ENCODE results near the gene GALM.
"Not testable (repeated sequence)": the region's sequence is repeated elsewhere in the genome, so short reads cannot be mapped to it uniquely, and the experiment has no call there.

GALM gene

DNA sequence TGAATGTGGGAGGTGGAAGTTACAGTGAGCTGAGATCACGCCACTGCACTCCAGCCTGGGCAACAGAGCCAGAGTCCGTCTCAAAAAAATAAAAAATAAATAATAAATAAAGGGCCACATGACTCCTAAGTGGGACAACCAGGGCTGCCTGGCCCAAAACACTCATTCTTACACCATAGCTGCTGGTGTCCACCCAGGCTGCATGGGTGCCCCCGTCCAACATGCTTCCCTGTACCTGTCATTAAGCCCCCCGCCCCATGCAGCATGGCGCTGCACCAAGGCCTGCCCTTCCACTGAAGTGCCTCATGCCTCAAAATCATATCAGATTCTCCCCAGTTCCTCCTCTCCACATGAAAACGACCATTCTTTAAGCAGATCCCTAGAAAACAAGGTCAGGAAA lies 10.8 kb downstream of the GALM start:
- in situ Hi-C loops (cut with MboI; ENCODE audit: low sequenced_read_pairs) = no loop called here

GRCh38 chr2:38680868-38681267 lies 15.0 kb downstream of the GALM start:
- in situ Hi-C loops (cut with MboI; ENCODE audit: low sequenced_read_pairs) = not testable (repeated sequence)

GRCh38 chr2:38682008-38682575 lies 16.2 kb downstream of the GALM start:
- in situ Hi-C loops (cut with MboI; ENCODE audit: low sequenced_read_pairs) = no loop called here

DNA sequence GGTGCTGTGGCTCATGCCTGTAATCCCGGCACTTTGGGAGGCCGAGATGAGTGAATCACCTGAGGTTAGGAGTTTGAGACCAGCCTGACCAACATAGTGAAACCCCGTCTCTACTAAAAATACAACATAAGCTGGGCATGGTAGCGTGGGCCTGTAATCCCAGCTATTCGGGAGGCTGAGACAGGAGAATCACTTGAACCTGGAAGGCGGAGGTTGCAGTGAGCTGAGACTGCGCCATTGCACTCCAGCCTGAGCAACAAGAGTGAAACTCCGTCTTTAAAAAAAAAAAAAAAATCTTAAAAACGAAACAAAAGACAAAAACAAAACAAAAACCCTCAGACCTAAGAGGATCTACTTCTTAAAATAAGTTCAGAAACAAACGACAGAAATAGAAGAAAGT lies 16.7 kb downstream of the GALM start:
- in situ Hi-C loops (cut with MboI; ENCODE audit: low sequenced_read_pairs) = not testable (repeated sequence)

GRCh38 chr2:38683766-38684165 lies 17.9 kb downstream of the GALM start:
- in situ Hi-C loops (cut with MboI; ENCODE audit: low sequenced_read_pairs) = no loop called here

DNA sequence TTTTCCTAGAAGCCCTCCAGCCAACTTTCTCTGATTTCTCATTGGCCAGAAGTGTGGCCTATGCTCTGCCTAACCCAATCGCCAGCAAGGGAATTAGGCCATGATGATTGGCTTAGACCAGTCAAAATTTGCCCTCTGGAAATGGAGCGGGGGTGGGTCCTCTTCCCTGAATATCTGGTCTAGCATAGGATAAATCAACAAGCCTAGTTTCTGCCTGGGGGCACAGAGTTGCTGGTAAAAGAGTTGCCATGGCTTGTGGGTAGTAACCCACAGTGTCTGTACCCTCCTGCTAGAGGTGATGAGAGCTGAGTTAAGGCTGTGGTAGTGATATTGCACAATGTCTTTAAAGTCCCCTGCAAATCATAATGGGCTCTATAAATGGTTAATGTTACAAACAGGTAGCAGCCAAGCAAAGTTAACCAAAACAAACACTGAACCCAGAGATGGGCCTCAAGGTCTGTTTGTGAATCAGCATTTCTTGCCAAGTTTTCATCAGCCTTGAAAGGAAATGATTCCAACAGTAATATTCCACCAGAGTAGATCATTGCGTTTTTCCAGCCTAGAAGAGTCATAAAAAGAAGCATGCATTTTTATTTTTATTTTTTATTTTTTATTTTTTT lies 19.3 kb downstream of the GALM start:
- in situ Hi-C loops (cut with MboI; ENCODE audit: low sequenced_read_pairs) = no loop called here

DNA sequence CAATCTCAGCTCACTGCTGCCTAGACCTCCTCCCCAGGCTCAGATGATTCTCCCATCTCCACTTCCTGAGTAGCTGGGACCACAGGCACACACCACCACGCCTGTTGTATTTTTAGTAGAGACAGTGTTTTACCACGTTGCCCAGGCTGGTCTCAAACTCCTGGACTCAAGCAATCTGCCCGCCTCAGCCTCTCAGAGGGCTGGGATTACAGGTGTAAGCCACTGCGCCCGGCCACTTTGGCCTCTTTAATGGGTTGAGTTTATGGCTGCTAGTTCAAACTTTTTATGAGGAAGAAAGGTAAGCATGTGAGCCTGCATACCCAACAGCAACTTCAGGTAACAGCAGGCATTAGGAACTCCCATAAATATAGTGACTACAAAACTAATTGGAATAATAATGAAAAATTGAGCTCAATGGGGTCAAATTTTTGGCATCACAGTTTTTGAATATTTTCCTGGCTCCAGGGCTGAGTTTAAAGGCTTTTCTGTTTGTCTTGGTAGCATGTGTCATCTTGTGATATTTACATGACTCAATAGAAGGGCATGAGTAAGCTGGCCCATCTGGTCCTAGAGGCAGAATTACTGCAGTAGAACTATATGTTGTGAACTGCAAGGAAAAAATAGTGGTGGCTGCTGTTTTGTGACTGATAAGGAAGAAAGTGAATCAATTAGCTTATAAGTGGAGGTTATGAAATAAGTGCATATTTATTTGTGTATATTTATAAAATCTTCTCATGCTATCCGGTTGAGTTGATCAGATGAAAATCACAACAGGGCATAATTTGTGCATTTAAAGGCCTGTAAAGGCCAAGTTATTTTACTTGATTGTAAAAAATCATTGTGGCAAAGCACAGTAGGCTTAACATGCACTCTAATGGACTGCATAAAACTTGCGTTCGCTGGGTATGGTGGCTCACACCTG lies 24.8 kb downstream of the GALM start:
- in situ Hi-C loops (cut with MboI; ENCODE audit: low sequenced_read_pairs) = no loop called here

DNA sequence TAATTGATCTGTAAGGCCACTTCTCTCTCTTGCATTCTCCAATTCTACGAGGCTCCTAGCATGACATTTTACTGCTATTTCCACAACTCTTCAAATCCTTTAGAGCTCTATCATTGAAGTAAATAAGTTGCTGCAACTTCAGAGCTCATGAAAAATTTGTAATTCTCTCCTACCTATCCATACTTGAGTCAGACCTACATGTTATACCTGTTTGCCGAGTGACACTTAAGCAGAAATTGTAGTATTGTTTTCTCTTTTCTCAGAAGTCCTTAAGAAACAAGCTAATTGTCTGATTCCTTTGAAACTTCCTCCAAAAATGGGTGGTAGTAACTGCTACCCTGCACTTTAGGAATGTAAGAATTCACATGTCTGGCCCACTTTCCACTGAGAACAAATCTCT lies 26.1 kb downstream of the GALM start:
- in situ Hi-C loops (cut with MboI; ENCODE audit: low sequenced_read_pairs) = no loop called here

DNA sequence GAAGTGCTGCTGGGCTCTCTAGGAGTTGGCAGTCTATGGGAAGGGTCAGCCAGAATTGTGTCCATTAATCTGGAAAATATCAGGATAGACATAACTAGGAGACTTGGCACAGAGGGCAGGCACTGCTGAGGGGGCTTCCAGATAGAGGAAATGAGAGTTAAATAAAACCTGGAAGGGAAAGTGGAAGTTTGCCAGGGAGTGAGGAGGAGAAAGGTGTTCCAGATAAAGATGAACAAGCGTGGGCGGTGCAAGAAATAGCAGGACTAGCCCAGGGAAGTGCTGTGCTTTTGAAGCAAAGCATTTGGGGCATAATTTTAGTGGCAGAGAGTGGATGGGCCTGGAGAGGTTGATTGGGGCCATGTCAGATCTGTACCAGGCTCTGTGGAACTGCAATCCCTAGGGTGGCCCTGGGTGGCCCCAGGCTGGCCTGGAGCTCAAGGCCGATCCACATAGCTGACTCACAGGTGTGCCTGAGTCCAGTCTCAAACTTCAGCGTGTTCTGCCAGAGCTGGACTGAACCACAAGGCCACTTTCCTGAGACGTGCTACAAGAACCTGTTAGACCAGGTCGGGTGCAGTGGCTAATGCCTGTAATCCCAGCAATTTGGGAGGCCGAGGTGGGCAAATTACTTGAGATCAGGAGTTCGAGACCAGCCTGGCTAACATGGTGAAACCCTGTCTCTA lies 26.9 kb downstream of the GALM start:
- in situ Hi-C loops (cut with MboI; ENCODE audit: low sequenced_read_pairs) = no loop called here

DNA sequence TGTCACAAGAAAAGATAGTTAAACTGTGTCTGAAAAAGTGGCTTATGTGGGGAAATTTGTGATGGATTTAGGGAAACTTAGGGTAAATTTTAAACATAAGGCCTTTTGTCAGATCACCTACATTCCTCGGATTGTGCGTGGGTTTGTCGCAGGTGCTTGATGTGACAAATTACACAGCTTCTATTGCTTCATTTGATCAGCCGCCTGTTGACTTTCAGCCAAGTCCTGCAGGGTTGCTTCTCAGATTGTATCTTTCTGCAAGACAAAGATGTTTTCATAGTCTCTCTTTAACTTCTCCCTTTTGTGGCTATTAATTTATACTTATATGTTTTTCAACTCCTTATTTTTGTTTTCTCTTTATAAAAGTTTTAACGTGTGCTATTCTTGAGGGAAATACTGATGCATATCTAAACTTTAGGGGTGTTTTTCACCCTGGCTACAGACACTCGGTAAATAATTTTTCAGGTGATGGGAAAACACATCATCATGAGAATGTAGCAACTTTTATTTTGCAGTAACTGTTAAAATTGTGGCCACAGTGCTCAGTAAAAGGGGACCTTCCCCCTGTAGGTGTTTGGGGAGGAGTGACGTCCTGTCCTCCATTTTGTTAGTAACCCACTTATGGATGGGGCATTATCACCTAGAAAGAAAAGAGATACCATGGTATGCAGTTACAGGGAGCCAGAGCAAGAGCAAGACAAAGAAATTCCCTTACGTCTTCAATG lies 31.4 kb downstream of the GALM start:
- in situ Hi-C loops (cut with MboI; ENCODE audit: low sequenced_read_pairs) = no loop called here

GRCh38 chr2:38698467-38699003 lies 32.6 kb downstream of the GALM start:
- in situ Hi-C loops (cut with MboI; ENCODE audit: low sequenced_read_pairs) = no loop called here

DNA sequence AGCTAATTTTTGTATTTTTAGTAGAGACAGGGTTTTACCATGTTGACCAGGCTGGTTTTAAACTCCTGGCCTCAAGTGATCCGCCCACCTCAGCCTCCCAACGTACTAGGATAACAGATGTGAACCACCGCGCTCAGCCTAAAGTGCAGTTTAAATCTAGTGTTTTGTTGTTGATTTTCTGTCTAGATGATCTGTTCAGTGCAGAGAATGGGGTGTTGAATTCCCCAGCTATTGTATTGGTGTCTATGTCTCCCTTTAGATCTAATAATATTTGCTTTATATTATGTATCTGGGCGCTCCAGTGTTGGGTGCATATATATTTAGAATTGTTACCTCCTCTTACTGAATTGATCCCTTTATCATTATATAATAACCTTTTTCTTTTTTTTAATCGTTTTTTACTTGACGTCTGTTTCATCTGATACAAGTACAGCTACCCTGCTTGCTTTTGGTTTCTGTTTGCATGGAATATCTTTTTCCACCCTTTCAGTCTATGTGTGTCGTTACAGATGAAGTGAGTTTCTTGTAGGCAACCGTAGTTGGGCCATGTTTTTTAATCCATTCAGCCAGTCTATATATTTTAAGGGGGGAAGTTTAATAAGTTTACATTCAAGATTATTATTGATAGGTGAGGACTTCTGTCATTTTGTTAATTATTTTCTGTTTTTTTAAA lies 34.3 kb downstream of the GALM start:
- in situ Hi-C loops (cut with MboI; ENCODE audit: low sequenced_read_pairs) = no loop called here

GRCh38 chr2:38700881-38701458 lies 35.1 kb downstream of the GALM start:
- in situ Hi-C loops (cut with MboI; ENCODE audit: low sequenced_read_pairs) = no loop called here

- in situ Hi-C loops (cut with MboI; ENCODE audit: low sequenced_read_pairs) = no loop called here
Measured at GRCh38 chr2:38701542-38701941, 35.6 kb downstream of the GALM start.

DNA sequence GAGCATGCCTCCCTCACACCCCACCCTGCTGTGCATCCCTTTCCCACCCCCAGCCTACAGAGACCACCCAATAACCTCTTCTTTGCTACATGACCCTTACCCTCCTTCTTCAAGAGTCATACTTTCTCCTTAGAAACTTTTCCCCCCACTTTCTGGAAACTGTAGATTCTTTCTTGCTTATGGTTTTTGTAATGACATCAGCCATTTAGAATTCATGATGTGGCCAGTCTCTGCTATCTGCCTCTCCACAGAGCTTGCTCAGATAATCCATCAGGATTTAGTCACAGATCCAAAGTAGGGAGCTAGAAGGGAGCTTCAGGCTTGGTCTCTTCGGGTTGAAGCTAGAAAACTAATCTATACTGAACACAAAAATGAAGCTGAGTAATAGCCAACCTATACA lies 36.5 kb downstream of the GALM start:
- in situ Hi-C loops (cut with MboI; ENCODE audit: low sequenced_read_pairs) = no loop called here

GRCh38 chr2:38703336-38703735 lies 37.4 kb downstream of the GALM start:
- in situ Hi-C loops (cut with MboI; ENCODE audit: low sequenced_read_pairs) = not testable (repeated sequence)

- in situ Hi-C loops (cut with MboI; ENCODE audit: low sequenced_read_pairs) = no loop called here
Measured at GRCh38 chr2:38704664-38705063, 38.8 kb downstream of the GALM start.

DNA sequence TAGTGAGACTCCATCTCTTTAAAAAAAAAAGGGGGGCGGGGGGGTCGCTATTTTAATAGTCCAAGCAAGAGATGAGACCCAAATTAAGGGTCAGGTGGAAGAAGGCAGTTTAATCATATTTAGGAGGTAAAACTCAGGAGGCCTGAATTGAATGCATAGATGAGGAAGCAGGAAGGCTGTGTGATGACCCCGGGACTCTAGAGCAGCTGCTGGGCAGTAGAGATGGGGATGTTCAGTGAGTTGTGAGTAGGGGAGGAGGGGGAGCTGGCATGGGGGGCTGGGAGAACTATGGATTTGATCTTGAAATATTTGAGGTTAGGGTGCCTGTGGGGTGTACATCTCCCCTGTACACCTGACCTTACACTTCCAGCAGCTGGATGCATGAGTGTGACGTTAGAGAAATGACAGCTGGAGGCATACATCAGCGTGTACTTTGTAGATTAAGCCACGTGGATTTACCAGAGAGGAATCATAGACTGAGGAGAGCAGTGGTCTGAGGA lies 41.0 kb downstream of the GALM start:
- in situ Hi-C loops (cut with MboI; ENCODE audit: low sequenced_read_pairs) = no loop called here

DNA sequence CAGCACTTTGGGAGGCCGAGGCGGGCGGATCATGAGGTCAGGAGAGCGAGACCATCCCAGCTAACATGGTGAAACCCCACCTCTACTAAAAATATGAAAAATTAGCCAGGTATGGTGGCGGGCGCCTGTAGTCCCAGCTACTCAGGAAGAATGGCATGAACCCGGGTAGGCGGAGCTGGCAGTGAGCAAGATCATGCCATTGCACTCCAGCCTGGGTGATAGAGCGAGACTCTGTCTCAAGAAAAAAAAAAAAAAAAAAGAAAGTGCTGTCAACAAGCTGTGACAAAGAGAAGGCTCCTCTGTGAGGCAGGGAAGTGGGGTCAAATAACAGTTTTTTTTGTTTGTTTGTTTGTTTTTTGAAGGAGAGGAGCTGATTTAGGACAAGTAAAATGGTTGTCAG lies 42.6 kb downstream of the GALM start:
- in situ Hi-C loops (cut with MboI; ENCODE audit: low sequenced_read_pairs) = not testable (repeated sequence)

All from HL-60/S4 (cell line).